Sigmoid colon (tissue), 4 donors: ENCODE measurements around the gene TIMP3.

Experiments used
- EP300 ChIP-seq, 4 donors: sonication (generic); formaldehyde crosslinking; IDR thresholded peaks; one replicate each; pipeline ENCODE4 v1.6.1; 2017; ENCODE audit warnings: antibody characterized with exemption in 4 of 4
- POLR2A ChIP-seq, 2 donors: fragments of 450-650 bp; IDR thresholded peaks; one replicate each; pipeline ENCODE4 v1.6.1; 2016; ENCODE audit warnings: antibody characterized with exemption in 2 of 2, mild to moderate bottlenecking in 2 of 2, moderate library complexity in 2 of 2
- TF ChIP-seq, protein P1 (sequence below), 4 experiments: fragments of 450-650 bp in 3 of 4; fragments of 200-600 bp in 1 of 4; IDR thresholded peaks; one replicate each; pipeline ENCODE4 v1.5.1; 2016 to 2019; ENCODE audit warnings: antibody characterized with exemption in 4 of 4, mild to moderate bottlenecking in 3 of 4, moderate library complexity in 2 of 4

DNA sequence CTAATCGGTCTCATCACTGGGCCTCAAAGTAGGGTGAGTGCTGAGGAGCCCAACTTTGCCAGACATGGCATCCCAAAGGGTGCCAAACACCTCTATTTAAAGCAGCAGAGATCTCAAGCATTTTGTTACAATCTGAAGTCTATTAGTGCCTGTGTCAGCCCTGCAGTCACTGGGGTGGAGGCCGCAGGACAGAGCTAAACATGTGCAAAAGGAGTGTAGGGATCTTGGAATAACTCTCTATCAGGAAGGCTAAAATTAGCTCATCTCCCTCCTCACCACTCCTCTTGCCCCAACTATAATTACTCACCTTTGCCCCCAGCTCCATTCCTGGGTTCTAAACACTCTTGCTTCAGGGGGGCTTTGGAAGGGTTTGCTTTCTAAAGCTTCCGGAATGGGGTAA is 87.5 kb downstream of the TIMP3 start:
- TF ChIP-seq, protein P1, sequence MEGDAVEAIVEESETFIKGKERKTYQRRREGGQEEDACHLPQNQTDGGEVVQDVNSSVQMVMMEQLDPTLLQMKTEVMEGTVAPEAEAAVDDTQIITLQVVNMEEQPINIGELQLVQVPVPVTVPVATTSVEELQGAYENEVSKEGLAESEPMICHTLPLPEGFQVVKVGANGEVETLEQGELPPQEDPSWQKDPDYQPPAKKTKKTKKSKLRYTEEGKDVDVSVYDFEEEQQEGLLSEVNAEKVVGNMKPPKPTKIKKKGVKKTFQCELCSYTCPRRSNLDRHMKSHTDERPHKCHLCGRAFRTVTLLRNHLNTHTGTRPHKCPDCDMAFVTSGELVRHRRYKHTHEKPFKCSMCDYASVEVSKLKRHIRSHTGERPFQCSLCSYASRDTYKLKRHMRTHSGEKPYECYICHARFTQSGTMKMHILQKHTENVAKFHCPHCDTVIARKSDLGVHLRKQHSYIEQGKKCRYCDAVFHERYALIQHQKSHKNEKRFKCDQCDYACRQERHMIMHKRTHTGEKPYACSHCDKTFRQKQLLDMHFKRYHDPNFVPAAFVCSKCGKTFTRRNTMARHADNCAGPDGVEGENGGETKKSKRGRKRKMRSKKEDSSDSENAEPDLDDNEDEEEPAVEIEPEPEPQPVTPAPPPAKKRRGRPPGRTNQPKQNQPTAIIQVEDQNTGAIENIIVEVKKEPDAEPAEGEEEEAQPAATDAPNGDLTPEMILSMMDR (IDR thresholded peaks at IDR 0.05): no peak
- TF ChIP-seq EP300 (IDR thresholded peaks at IDR 0.05) (no peak), POLR2A (IDR thresholded peaks at IDR 0.05) (no peak)
